GM18951 (cell line): ENCODE results near the gene EEF2.

Source experiments
- POLR2A ChIP-seq: IDR thresholded peaks from 4 replicates; pipeline ENCODE4 v1.6.1; 2011; ENCODE audit warnings: mild to moderate bottlenecking; ENCODE audit not compliant: insufficient read length, insufficient read depth; ENCODE audit errors: extremely low read depth
- in situ Hi-C: fragments of 300-500 bp; cut with MboI; formaldehyde crosslinking; loops from one replicate; pipeline ENCODE4 v1.12.0; 2022; ENCODE audit warnings: low sequenced_read_pairs, mixed read lengths, inconsistent platforms; ENCODE audit not compliant: unreplicated experiment

The EEF2 gene

GRCh38 chr19:3985643-3986259 lies 488 bp upstream of the EEF2 start:
- in situ Hi-C loops = no loop called here
- no peak for TF ChIP-seq POLR2A

GRCh38 chr19:3984584-3984907 lies 717 bp downstream of the EEF2 start:
- in situ Hi-C loops = no loop called here
- TF ChIP-seq POLR2A = no peak

- TF ChIP-seq POLR2A = no peak
- in situ Hi-C loops = no loop called here
Observed at GRCh38 chr19:3983936-3984583, 1.2 kb downstream of the EEF2 start.

- in situ Hi-C loops = no loop called here
- no peak for TF ChIP-seq POLR2A
Observed at GRCh38 chr19:3983542-3983914, 1.7 kb downstream of the EEF2 start.

GRCh38 chr19:3982701-3983541 lies 2.3 kb downstream of the EEF2 start:
- TF ChIP-seq POLR2A = peak; percentile 10
- in situ Hi-C loops = no loop called here

- in situ Hi-C loops = no loop called here
Observed at GRCh38 chr19:3981736-3982681, 3.3 kb downstream of the EEF2 start.

GRCh38 chr19:3981373-3981735 lies 3.9 kb downstream of the EEF2 start:
- in situ Hi-C loops = no loop called here
- TF ChIP-seq POLR2A = no peak

More at GRCh38 chr19:3981736-3982681, 3.3 kb downstream of the EEF2 start:
- TF ChIP-seq POLR2A = peak; percentile 35

GRCh38 chr19:3980353-3981251 lies 4.7 kb downstream of the EEF2 start:
- no peak for TF ChIP-seq POLR2A
- in situ Hi-C loops = no loop called here

GRCh38 chr19:3979674-3980352 lies 5.5 kb downstream of the EEF2 start:
- peak; percentile 37 for TF ChIP-seq POLR2A
- in situ Hi-C loops = no loop called here

GRCh38 chr19:3979289-3979673 lies 6.0 kb downstream of the EEF2 start:
- in situ Hi-C loops = no loop called here
- no peak for TF ChIP-seq POLR2A

- no peak for TF ChIP-seq POLR2A
- in situ Hi-C loops = no loop called here
Observed at GRCh38 chr19:3978145-3978544, 7.1 kb downstream of the EEF2 start.
